Endothelial cell (in vitro differentiated cells): ENCODE data around the gene NOP9. TPM values are rescaled to one million over a fixed set of nuclear protein-coding genes. Genes with fewer than 3 reads are reported as not detected.

Experiments
- DNase-seq: peaks from one replicate; pipeline ENCODE4 v3.0.0; 2021; ENCODE audit warnings: low spot score
- H3K27ac Mint-ChIP-seq: one replicate; pipeline ENCODE4 v1.8.0; 2021; ENCODE audit warnings: mixed read lengths, inconsistent platforms; ENCODE audit not compliant: unreplicated experiment
- H3K27me3 Mint-ChIP-seq: one replicate; pipeline ENCODE4 v1.8.0; 2021; ENCODE audit warnings: mild to moderate bottlenecking, moderate library complexity, mixed read lengths, inconsistent platforms; ENCODE audit not compliant: unreplicated experiment
- H3K36me3 Mint-ChIP-seq: one replicate; pipeline ENCODE4 v1.8.0; 2021; ENCODE audit warnings: mild to moderate bottlenecking, low read depth, mixed read lengths, inconsistent platforms; ENCODE audit not compliant: unreplicated experiment
- H3K4me1 Mint-ChIP-seq: one replicate; pipeline ENCODE4 v1.8.0; 2021; ENCODE audit warnings: mild to moderate bottlenecking, mixed read lengths, inconsistent platforms; ENCODE audit not compliant: unreplicated experiment
- H3K4me3 Mint-ChIP-seq: one replicate; pipeline ENCODE4 v1.8.0; 2021; ENCODE audit warnings: mild to moderate bottlenecking, mixed read lengths, inconsistent platforms; ENCODE audit not compliant: unreplicated experiment
- H3K9me3 Mint-ChIP-seq: one replicate; pipeline ENCODE4 v1.8.0; 2021; ENCODE audit warnings: mixed read lengths, inconsistent platforms; ENCODE audit not compliant: unreplicated experiment
- CTCF ChIP-seq: fragments of 200-600 bp; sonication (generic); IDR thresholded peaks from one replicate; pipeline ENCODE4 v1.5.0; 2021; ENCODE audit warnings: antibody characterized with exemption; ENCODE audit not compliant: unreplicated experiment
- total RNA-seq: library from RNA; stranded (reverse); fragmentation: NEBNext Ultra II Directional; extraction: Animal tissue kit (Norgen Biotek cat#: 25700); gene quantifications from one replicate; pipeline ENCODE4 v1.2.1, GENCODE V29; 2021; ENCODE audit not compliant: unreplicated experiment

The NOP9 gene
- total RNA-seq, 1 donor from 2014 or later, result 27.2 TPM

- Mint-ChIP-seq H3K36me3 (peaks cover 32% of the 10 kb centered on the region), H3K4me3 (no peak overlapping the region), H3K9me3 (no peaks in the 10 kb centered on the region), H3K27me3 (peaks cover 3% of the 10 kb centered on the region), H3K4me1 (peaks cover 7% of the 10 kb centered on the region), H3K27ac (no peak overlapping the region)
- DNase-seq, result no peak
- TF ChIP-seq CTCF, result no peak
These were observed 6.1 kb upstream of the NOP9 start for GRCh38 chr14:24293525-24293924.

- Mint-ChIP-seq H3K4me3 (peak overlapping the region; percentile 68), H3K4me1 (peaks cover 24% of the 10 kb centered on the region), H3K27ac (no peak overlapping the region), H3K36me3 (peaks cover 23% of the 10 kb centered on the region), H3K27me3 (peaks cover 12% of the 10 kb centered on the region), H3K9me3 (no peaks in the 10 kb centered on the region)
- DNase-seq, result peak; percentile 64
- no peak for TF ChIP-seq CTCF
These were observed 3.1 kb upstream of the NOP9 start for GRCh38 chr14:24296341-24297157.

DNA sequence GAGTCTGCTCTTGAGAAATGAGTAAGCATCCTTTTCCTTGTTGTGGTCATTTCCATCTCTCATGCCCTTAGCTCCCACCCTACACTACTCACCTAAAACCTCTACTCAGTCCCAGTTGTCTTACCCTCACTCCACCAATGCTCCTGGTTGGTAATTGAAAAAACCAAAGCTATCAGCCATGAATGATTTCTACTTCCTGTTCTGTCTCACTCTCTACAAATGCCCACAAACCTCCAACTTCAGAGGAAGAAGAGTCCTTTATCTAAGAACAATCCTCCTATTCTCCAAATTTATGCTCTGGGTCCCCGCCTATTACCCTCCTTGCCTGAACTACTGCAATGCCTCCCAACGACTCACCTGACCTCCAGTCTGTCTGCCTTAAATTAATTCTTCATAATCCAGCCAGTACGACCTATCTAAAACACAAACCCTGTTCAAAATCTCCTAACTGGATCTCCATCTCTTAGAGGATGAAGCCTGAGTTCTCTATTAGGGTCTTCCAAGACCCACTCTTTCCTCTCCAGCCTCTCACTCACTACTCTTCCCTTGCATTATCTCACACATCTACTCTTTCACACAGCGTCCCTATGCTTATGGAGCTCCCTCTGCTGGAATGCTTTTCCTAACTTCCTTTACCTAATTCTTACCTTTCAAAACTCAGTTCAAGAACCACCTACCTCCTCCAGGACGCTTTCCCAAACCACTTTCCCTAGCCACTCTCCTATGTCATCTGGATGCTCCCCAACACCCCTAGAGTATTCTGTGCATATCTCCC, 2.3 kb upstream of the NOP9 start:
- H3K36me3 Mint-ChIP-seq, result peaks cover 23% of the 10 kb centered on the region
- peaks cover 24% of the 10 kb centered on the region for H3K4me1 Mint-ChIP-seq
- TF ChIP-seq CTCF, result no peak
- H3K9me3 Mint-ChIP-seq, result no peaks in the 10 kb centered on the region
- H3K27me3 Mint-ChIP-seq, result peaks cover 12% of the 10 kb centered on the region
- H3K27ac Mint-ChIP-seq, result peak overlapping the region; percentile 33
- DNase-seq, result no peak
- peak overlapping the region; percentile 57 for H3K4me3 Mint-ChIP-seq

- H3K9me3 Mint-ChIP-seq, result no peaks in the 10 kb centered on the region
- H3K36me3 Mint-ChIP-seq, result peaks cover 34% of the 10 kb centered on the region
- DNase-seq, result no peak
- H3K4me3 Mint-ChIP-seq, result peak overlapping the region; percentile 97
- TF ChIP-seq CTCF, result no peak
- H3K27ac Mint-ChIP-seq, result peak overlapping the region; percentile 89
- peaks cover 24% of the 10 kb centered on the region for H3K4me1 Mint-ChIP-seq
- peaks cover 14% of the 10 kb centered on the region for H3K27me3 Mint-ChIP-seq
These were observed 777 bp upstream of the NOP9 start for GRCh38 chr14:24298892-24299254.
